Activated CD8-positive, alpha-beta T cell treated with anti-CD3 and anti-CD28 coated beads for 36 hours (primary cell): ENCODE results near the gene SLIT3. TPM values are rescaled to one million over a fixed set of nuclear protein-coding genes. Genes with fewer than 3 reads are reported as not detected.

ENCODE experiments used
- ATAC-seq: fragments of 200-7000 bp; cut with Tn5 transposase; one replicate; pipeline ENCODE4 v1.10.0; 2021; ENCODE audit warnings: mild to moderate bottlenecking, moderate library complexity
- CTCF ChIA-PET: fragments of 350-600 bp; sonication (Branson Sonifier 250); formaldehyde crosslinking; loops from one replicate; lab custom pipeline; 2021; ENCODE audit warnings: antibody characterized with exemption; lab: Charles Lee
- POLR2A ChIA-PET: fragments of 350-600 bp; sonication (Branson Sonifier 250); formaldehyde crosslinking; loops from one replicate; lab custom pipeline; 2021; ENCODE audit warnings: antibody characterized with exemption; lab: Charles Lee
- DNase-seq: peaks from one replicate; pipeline ENCODE4 v3.0.0-alpha.2; 2020
- H3K27ac Mint-ChIP-seq: one replicate; pipeline ENCODE4 v1.8.0; 2021; ENCODE audit warnings: mild to moderate bottlenecking, mixed read lengths
- H3K27me3 Mint-ChIP-seq: one replicate; pipeline ENCODE4 v1.8.0; 2021; ENCODE audit warnings: mixed read lengths
- H3K36me3 Mint-ChIP-seq: one replicate; pipeline ENCODE4 v1.8.0; 2021; ENCODE audit warnings: low read depth, mixed read lengths
- H3K4me1 Mint-ChIP-seq: one replicate; pipeline ENCODE4 v1.8.0; 2021; ENCODE audit warnings: low read depth, mixed read lengths
- H3K4me3 Mint-ChIP-seq: one replicate; pipeline ENCODE4 v1.8.0; 2021; ENCODE audit warnings: mild to moderate bottlenecking, moderate library complexity, mixed read lengths
- H3K9me3 Mint-ChIP-seq: one replicate; pipeline ENCODE4 v1.8.0; 2021; ENCODE audit warnings: mixed read lengths
- CTCF ChIP-seq: fragments of 200-600 bp; IDR thresholded peaks from one replicate; pipeline ENCODE4 v1.8.0; 2022; ENCODE audit warnings: antibody characterized with exemption, mild to moderate bottlenecking
- intact Hi-C: fragments of 100-400 bp; cut with micrococcal nuclease; formaldehyde crosslinking; loops from one replicate; pipeline ENCODE4 v1.10.0; 2022
- total RNA-seq, 2 experiments: library from RNA; stranded (reverse); gene quantifications; one replicate each; pipeline ENCODE4 v1.2.3, GENCODE V29; 2021

SLIT3 gene
- total RNA-seq, 2 experiments from 2014 or later = 0.69 to 0.74 TPM

- Mint-ChIP-seq H3K36me3 (no peaks in the 10 kb centered on the region), H3K4me1 (no peaks in the 10 kb centered on the region), H3K27me3 (peaks cover 9% of the 10 kb centered on the region), H3K27ac (no peak overlapping the region), H3K9me3 (no peaks in the 10 kb centered on the region), H3K4me3 (no peak overlapping the region)
- TF ChIP-seq CTCF = no peak
- POLR2A ChIA-PET = no interaction called here
- ATAC-seq (no peak), DNase-seq (no peak)
- CTCF ChIA-PET = no interaction called here
- intact Hi-C loops = no loop called here
Observed at GRCh38 chr5:169027501-169028061, 273.4 kb downstream of the SLIT3 start.

GRCh38 chr5:169025491-169025890 lies 275.4 kb downstream of the SLIT3 start:
- POLR2A ChIA-PET = no interaction called here
- Mint-ChIP-seq H3K27ac (no peak overlapping the region), H3K4me1 (no peaks in the 10 kb centered on the region), H3K36me3 (no peaks in the 10 kb centered on the region), H3K9me3 (no peaks in the 10 kb centered on the region), H3K27me3 (peaks cover 12% of the 10 kb centered on the region), H3K4me3 (no peak overlapping the region)
- CTCF ChIA-PET = no interaction called here
- no peak for TF ChIP-seq CTCF
- intact Hi-C loops = no loop called here
- DNase-seq = no peak
- ATAC-seq = no peak

- TF ChIP-seq CTCF = no peak
- POLR2A ChIA-PET = no interaction called here
Observed at GRCh38 chr5:169024421-169024820, 276.5 kb downstream of the SLIT3 start.

GRCh38 chr5:169022718-169023117 lies 278.2 kb downstream of the SLIT3 start:
- no peaks in the 10 kb centered on the region for H3K36me3 Mint-ChIP-seq
- ATAC-seq = no peak
- H3K27ac Mint-ChIP-seq = no peak overlapping the region
- peaks cover 11% of the 10 kb centered on the region for H3K27me3 Mint-ChIP-seq
- no peaks in the 10 kb centered on the region for H3K9me3 Mint-ChIP-seq
- no peak for TF ChIP-seq CTCF
- POLR2A ChIA-PET = no interaction called here
- H3K4me3 Mint-ChIP-seq = no peak overlapping the region
- CTCF ChIA-PET = interaction anchor here (0.8 to 1.4 kb wide), 3 partner anchors 13 to 62 kb away, joined by 3 to 4 read pairs (median 4); no protein-coding TSS in a partner anchor
- intact Hi-C loops = no loop called here
- H3K4me1 Mint-ChIP-seq = no peaks in the 10 kb centered on the region
- no peak for DNase-seq

More at GRCh38 chr5:169024421-169024820, 276.5 kb downstream of the SLIT3 start:
- Mint-ChIP-seq H3K9me3 (no peaks in the 10 kb centered on the region), H3K4me1 (no peaks in the 10 kb centered on the region), H3K27ac (no peak overlapping the region), H3K4me3 (no peak overlapping the region), H3K36me3 (no peaks in the 10 kb centered on the region), H3K27me3 (peaks cover 12% of the 10 kb centered on the region)
- DNase-seq = no peak
- CTCF ChIA-PET = no interaction called here
- no peak for ATAC-seq
- intact Hi-C loops = no loop called here

- Mint-ChIP-seq H3K27me3 (peaks cover 5% of the 10 kb centered on the region), H3K9me3 (no peaks in the 10 kb centered on the region), H3K4me1 (no peaks in the 10 kb centered on the region), H3K4me3 (no peak overlapping the region), H3K27ac (no peak overlapping the region), H3K36me3 (no peaks in the 10 kb centered on the region)
- TF ChIP-seq CTCF = no peak
- ChIA-PET POLR2A (no interaction called here), CTCF (no interaction called here)
- no peak for ATAC-seq
- DNase-seq = no peak
- intact Hi-C loops = no loop called here
Observed at GRCh38 chr5:169020102-169020501, 280.8 kb downstream of the SLIT3 start.
